ENCODE measurements around the gene ADGRE1. TPM values are rescaled to one million over a fixed set of nuclear protein-coding genes. Genes with fewer than 3 reads are reported as not detected.

Gene ADGRE1
- total RNA-seq (2012; rRNA removed), result not detected in 2 replicates

GRCh38 chr19:6887316-6887715 lies at the start of gene ADGRE1:
ADGRE1 (plus strand) TSS chr19:6887579; CDS start chr19:6887609, 30 bp downstream.
- no peaks in the 10 kb centered on the region for H3K27me3 ChIP-seq (ENCODE audit: control insufficient read depth, insufficient read depth, low read length)
- H3K4me3 ChIP-seq (ENCODE audit: low read length), result no peak within 1 kb of the TSS
- H3K36me3 ChIP-seq (ENCODE audit: insufficient read depth, low read length), result no peaks in the 10 kb centered on the region
- no peaks in the 10 kb centered on the region for H3K4me1 ChIP-seq (ENCODE audit: control insufficient read depth, insufficient read depth, low read length)
- no peak within 1 kb of the TSS for H3K9ac ChIP-seq (ENCODE audit: low read depth, low read length)
- peaks cover 3% of the 10 kb centered on the region for H3K9me3 ChIP-seq (replicated peaks; ENCODE audit: low read length)
- no peak within 1 kb of the TSS for H3K4me2 ChIP-seq (ENCODE audit: low read length)

GRCh38 chr19:6838062-6838655 lies 49.2 kb upstream of the ADGRE1 start:
- no peak overlapping the region for H3K4me3 ChIP-seq (ENCODE audit: low read length)
- H3K4me1 ChIP-seq (ENCODE audit: control insufficient read depth, insufficient read depth, low read length), result no peaks in the 10 kb centered on the region
- H3K36me3 ChIP-seq (ENCODE audit: insufficient read depth, low read length), result no peaks in the 10 kb centered on the region
- H3K27me3 ChIP-seq (ENCODE audit: control insufficient read depth, insufficient read depth, low read length), result no peaks in the 10 kb centered on the region
- no peak overlapping the region for H3K4me2 ChIP-seq (ENCODE audit: low read length)
- H3K9me3 ChIP-seq (replicated peaks; ENCODE audit: low read length), result no peaks in the 10 kb centered on the region
- H3K9ac ChIP-seq (ENCODE audit: low read depth, low read length), result no peak overlapping the region

GRCh38 chr19:6842871-6843607 lies 44.3 kb upstream of the ADGRE1 start:
- H3K36me3 ChIP-seq (ENCODE audit: insufficient read depth, low read length), result no peaks in the 10 kb centered on the region
- no peak overlapping the region for H3K4me2 ChIP-seq (ENCODE audit: low read length)
- no peak overlapping the region for H3K9ac ChIP-seq (ENCODE audit: low read depth, low read length)
- H3K4me3 ChIP-seq (ENCODE audit: low read length), result no peak overlapping the region
- H3K4me1 ChIP-seq (ENCODE audit: control insufficient read depth, insufficient read depth, low read length), result no peaks in the 10 kb centered on the region
- no peaks in the 10 kb centered on the region for H3K27me3 ChIP-seq (ENCODE audit: control insufficient read depth, insufficient read depth, low read length)
- H3K9me3 ChIP-seq (replicated peaks; ENCODE audit: low read length), result no peaks in the 10 kb centered on the region

- no peaks in the 10 kb centered on the region for H3K4me1 ChIP-seq (ENCODE audit: control insufficient read depth, insufficient read depth, low read length)
- no peaks in the 10 kb centered on the region for H3K36me3 ChIP-seq (ENCODE audit: insufficient read depth, low read length)
- H3K9me3 ChIP-seq (replicated peaks; ENCODE audit: low read length), result no peaks in the 10 kb centered on the region
Observed at GRCh38 chr19:6847828-6848200, 39.6 kb upstream of the ADGRE1 start.

GRCh38 chr19:6848986-6849385 lies 38.4 kb upstream of the ADGRE1 start:
- H3K4me2 ChIP-seq (ENCODE audit: low read length), result no peak overlapping the region
- no peaks in the 10 kb centered on the region for H3K36me3 ChIP-seq (ENCODE audit: insufficient read depth, low read length)
- H3K27me3 ChIP-seq (ENCODE audit: control insufficient read depth, insufficient read depth, low read length), result no peaks in the 10 kb centered on the region
- H3K4me3 ChIP-seq (ENCODE audit: low read length), result no peak overlapping the region
- H3K9me3 ChIP-seq (replicated peaks; ENCODE audit: low read length), result no peaks in the 10 kb centered on the region
- H3K9ac ChIP-seq (ENCODE audit: low read depth, low read length), result no peak overlapping the region
- no peaks in the 10 kb centered on the region for H3K4me1 ChIP-seq (ENCODE audit: control insufficient read depth, insufficient read depth, low read length)

More at GRCh38 chr19:6847828-6848200, 39.6 kb upstream of the ADGRE1 start:
- Histone ChIP-seq H3K4me2 (ENCODE audit: low read length) (no peak overlapping the region), H3K9ac (ENCODE audit: low read depth, low read length) (no peak overlapping the region), H3K27me3 (ENCODE audit: control insufficient read depth, insufficient read depth, low read length) (no peaks in the 10 kb centered on the region), H3K4me3 (ENCODE audit: low read length) (no peak overlapping the region)

- no peaks in the 10 kb centered on the region for H3K4me1 ChIP-seq (ENCODE audit: control insufficient read depth, insufficient read depth, low read length)
- H3K36me3 ChIP-seq (ENCODE audit: insufficient read depth, low read length), result no peaks in the 10 kb centered on the region
- H3K4me2 ChIP-seq (ENCODE audit: low read length), result no peak overlapping the region
- H3K9me3 ChIP-seq (replicated peaks; ENCODE audit: low read length), result no peaks in the 10 kb centered on the region
- no peak overlapping the region for H3K4me3 ChIP-seq (ENCODE audit: low read length)
- no peak overlapping the region for H3K9ac ChIP-seq (ENCODE audit: low read depth, low read length)
- no peaks in the 10 kb centered on the region for H3K27me3 ChIP-seq (ENCODE audit: control insufficient read depth, insufficient read depth, low read length)
Observed at GRCh38 chr19:6849876-6850275, 37.5 kb upstream of the ADGRE1 start.

- H3K9me3 ChIP-seq (replicated peaks; ENCODE audit: low read length), result no peaks in the 10 kb centered on the region
- no peak overlapping the region for H3K9ac ChIP-seq (ENCODE audit: low read depth, low read length)
- no peak overlapping the region for H3K4me3 ChIP-seq (ENCODE audit: low read length)
- H3K4me2 ChIP-seq (ENCODE audit: low read length), result no peak overlapping the region
- H3K27me3 ChIP-seq (ENCODE audit: control insufficient read depth, insufficient read depth, low read length), result no peaks in the 10 kb centered on the region
- H3K4me1 ChIP-seq (ENCODE audit: control insufficient read depth, insufficient read depth, low read length), result no peaks in the 10 kb centered on the region
- H3K36me3 ChIP-seq (ENCODE audit: insufficient read depth, low read length), result no peaks in the 10 kb centered on the region
Observed at GRCh38 chr19:6851359-6851758, 36.0 kb upstream of the ADGRE1 start.

GRCh38 chr19:6852001-6852400 lies 35.4 kb upstream of the ADGRE1 start:
- H3K4me2 ChIP-seq (ENCODE audit: low read length), result no peak overlapping the region
- H3K36me3 ChIP-seq (ENCODE audit: insufficient read depth, low read length), result no peaks in the 10 kb centered on the region
- H3K9ac ChIP-seq (ENCODE audit: low read depth, low read length), result no peak overlapping the region
- H3K4me1 ChIP-seq (ENCODE audit: control insufficient read depth, insufficient read depth, low read length), result no peaks in the 10 kb centered on the region
- H3K9me3 ChIP-seq (replicated peaks; ENCODE audit: low read length), result no peaks in the 10 kb centered on the region
- H3K27me3 ChIP-seq (ENCODE audit: control insufficient read depth, insufficient read depth, low read length), result no peaks in the 10 kb centered on the region
- no peak overlapping the region for H3K4me3 ChIP-seq (ENCODE audit: low read length)

- no peak overlapping the region for H3K9ac ChIP-seq (ENCODE audit: low read depth, low read length)
- H3K4me3 ChIP-seq (ENCODE audit: low read length), result no peak overlapping the region
- no peaks in the 10 kb centered on the region for H3K36me3 ChIP-seq (ENCODE audit: insufficient read depth, low read length)
- no peak overlapping the region for H3K4me2 ChIP-seq (ENCODE audit: low read length)
- H3K27me3 ChIP-seq (ENCODE audit: control insufficient read depth, insufficient read depth, low read length), result no peaks in the 10 kb centered on the region
- H3K4me1 ChIP-seq (ENCODE audit: control insufficient read depth, insufficient read depth, low read length), result no peaks in the 10 kb centered on the region
- H3K9me3 ChIP-seq (replicated peaks; ENCODE audit: low read length), result no peaks in the 10 kb centered on the region
Observed at GRCh38 chr19:6853868-6854267, 33.5 kb upstream of the ADGRE1 start.

- no peak overlapping the region for H3K4me3 ChIP-seq (ENCODE audit: low read length)
- H3K9ac ChIP-seq (ENCODE audit: low read depth, low read length), result no peak overlapping the region
- no peak overlapping the region for H3K4me2 ChIP-seq (ENCODE audit: low read length)
- H3K36me3 ChIP-seq (ENCODE audit: insufficient read depth, low read length), result no peaks in the 10 kb centered on the region
- no peaks in the 10 kb centered on the region for H3K9me3 ChIP-seq (replicated peaks; ENCODE audit: low read length)
- H3K27me3 ChIP-seq (ENCODE audit: control insufficient read depth, insufficient read depth, low read length), result no peaks in the 10 kb centered on the region
- no peaks in the 10 kb centered on the region for H3K4me1 ChIP-seq (ENCODE audit: control insufficient read depth, insufficient read depth, low read length)
Observed at GRCh38 chr19:6854758-6855157, 32.6 kb upstream of the ADGRE1 start.

GRCh38 chr19:6856749-6857372 lies 30.5 kb upstream of the ADGRE1 start:
- Histone ChIP-seq H3K27me3 (ENCODE audit: control insufficient read depth, insufficient read depth, low read length) (no peaks in the 10 kb centered on the region), H3K9me3 (replicated peaks; ENCODE audit: low read length) (no peaks in the 10 kb centered on the region), H3K4me3 (ENCODE audit: low read length) (no peak overlapping the region), H3K4me2 (ENCODE audit: low read length) (no peak overlapping the region), H3K9ac (ENCODE audit: low read depth, low read length) (no peak overlapping the region), H3K4me1 (ENCODE audit: control insufficient read depth, insufficient read depth, low read length) (no peaks in the 10 kb centered on the region), H3K36me3 (ENCODE audit: insufficient read depth, low read length) (no peaks in the 10 kb centered on the region)
